HG03280 (cell line): ENCODE data around the gene GH2.
"Not testable (repeated sequence)": the region's sequence is repeated elsewhere in the genome, so short reads cannot be mapped to it uniquely, and the experiment has no call there.

Experiments used
- ATAC-seq: cut with Tn5 transposase; IDR thresholded peaks from one replicate; pipeline ENCODE4 v1.9.1; 2021; ENCODE audit warnings: mild to moderate bottlenecking, moderate library complexity; ENCODE audit not compliant: unreplicated experiment

The GH2 gene

GRCh38 chr17:63911657-63912100 lies 29.9 kb upstream of the GH2 start:
- ATAC-seq: no peak

DNA sequence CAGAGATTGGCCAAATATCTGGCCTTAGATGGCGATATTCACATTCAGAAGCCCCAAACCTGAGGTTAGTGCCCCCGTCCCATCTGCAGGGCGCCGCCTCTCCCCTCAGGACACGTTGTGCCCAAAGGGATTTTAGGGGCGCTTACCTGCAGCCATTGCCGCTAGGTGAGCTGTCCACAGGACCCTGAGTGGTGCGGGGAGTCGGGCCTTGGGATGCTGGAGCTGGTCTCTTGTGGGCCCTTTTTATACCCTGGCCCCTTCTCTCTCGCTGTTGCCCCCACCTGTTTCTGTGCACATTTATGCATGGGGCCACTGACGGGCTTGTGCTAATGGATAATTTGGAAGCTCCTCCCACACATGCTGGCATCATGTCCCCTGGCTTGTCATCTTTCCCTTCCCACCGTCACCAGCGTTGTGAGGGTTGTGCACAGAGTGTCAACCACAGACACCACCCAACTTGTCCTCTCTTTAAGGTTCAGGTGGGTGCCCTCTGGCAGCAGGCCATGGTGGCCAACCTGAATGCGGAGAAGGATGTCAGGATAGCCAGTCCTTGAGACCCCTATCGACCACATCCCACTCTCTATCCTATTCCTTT lies 29.4 kb upstream of the GH2 start, which contains the start of gene CSHL1:
TSS of gene CSHL1 (minus strand) at position 218 of the 595 bp plus-strand sequence. CDS start at position 156, 62 bp downstream.
- ATAC-seq: no peak

GRCh38 chr17:63910096-63910495 lies 28.4 kb upstream of the GH2 start:
- no peak for ATAC-seq

GRCh38 chr17:63909586-63909985 lies 27.8 kb upstream of the GH2 start:
- not testable (repeated sequence) for ATAC-seq

DNA sequence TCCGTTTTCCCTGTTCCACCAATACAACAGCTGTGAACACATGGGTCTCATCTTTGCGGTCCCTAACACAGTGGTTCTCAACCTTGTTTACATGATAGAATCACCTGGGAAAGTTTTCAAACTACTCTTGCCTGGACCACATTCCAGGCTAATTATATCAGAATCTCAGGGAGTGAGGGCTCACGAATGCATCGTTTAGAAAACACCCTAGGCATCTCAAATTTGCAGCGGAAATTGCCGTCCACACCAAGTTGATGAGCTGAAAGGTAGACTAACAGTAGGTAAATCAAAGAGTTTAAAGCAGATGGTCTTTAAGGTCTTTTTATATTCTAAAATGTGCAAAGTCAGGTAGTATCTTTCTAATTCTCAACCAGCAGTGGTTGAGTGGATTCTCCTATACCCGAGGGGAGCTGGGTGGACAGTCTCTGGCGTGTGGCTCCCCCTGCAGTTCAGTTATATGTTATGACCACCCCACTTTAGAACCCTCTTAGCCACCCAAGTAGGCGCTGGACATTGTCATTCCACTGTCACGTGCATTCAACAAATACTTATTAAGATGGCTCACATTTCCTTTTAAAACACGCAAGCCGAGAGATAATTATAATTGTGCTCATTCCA lies 25.5 kb upstream of the GH2 start:
- ATAC-seq: not testable (repeated sequence)

- ATAC-seq: not testable (repeated sequence)
These were observed 23.1 kb upstream of the GH2 start for GRCh38 chr17:63904796-63905195.

DNA sequence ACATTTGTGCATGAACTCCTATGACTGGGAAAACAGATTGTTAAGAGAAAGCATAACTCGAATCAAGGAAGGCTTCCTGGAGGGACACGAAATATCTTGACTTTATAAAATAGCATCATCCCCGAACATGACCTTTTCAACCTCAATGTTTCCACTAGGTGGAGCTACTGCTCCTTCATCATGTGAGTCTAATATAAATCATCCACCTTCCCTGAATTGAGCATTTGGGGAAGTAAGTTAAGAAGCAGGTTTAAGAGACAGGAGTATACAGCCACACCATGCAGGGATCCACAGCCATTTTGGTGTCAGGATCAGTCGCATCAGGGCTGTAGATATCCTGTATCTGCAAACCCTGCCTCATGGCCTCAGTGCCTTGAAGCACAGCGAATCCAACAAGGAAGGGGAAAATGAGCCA lies 22.1 kb upstream of the GH2 start:
- not testable (repeated sequence) for ATAC-seq

DNA sequence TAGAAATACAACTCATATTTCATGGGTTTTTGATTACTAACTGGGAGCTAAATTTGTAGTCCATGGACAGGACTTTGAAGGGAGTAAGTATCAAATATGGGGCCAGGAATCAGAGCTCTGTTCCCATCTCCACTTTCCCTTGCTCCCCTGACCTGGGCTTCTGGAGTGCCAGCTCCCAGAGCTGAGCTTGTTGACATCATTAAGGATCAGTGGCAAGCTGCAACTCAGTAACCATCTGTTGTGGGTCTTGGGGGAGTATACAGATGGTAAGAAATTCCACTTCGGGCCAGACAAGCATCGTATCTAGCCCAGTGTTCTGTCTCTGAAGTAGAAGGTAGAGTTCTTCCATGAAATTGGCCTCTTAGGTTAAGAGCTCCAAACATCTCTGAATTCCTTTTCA lies 20.2 kb upstream of the GH2 start:
- not testable (repeated sequence) for ATAC-seq

DNA sequence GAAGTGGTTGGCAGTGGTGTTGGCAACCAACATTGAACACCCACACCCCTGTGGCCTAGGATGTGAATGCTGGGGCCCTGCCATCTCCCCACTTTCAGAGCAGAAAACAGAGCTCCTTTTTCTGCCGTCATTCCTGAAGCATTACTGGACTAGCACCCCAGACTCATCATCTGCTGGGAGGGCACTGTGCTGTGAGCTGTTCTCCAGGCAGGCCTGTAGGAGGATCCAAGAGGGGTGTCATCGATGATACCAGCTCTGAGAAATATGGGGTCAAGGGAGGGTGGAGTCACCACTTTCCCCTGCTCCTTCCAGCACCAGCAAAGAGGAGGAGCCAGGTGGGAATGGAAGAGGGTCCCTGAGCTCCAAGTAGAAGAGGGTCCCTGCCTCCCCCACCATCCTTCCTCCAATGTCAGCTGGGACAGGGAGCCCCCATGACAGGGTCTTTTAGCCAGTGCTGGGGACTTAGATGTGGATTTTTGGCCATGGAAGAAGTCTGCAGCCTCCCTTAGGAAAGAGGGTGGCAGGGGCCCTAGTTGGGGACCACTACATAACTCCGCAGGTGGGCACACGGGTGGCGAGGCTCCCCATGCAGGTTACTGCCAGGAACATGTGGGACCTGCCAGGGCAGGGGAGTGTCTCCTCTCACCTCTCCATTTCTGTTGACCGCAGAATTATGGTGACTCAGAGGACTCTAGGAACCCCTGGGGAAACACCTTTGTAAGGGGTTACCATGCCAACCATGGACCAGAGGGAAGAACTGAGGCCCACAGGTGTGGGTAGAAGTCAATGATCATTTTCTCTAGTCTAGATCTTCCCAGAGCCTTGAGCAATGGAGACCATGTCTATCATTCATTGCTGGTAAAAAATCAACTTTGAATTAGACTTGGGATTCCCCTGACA lies 17.4 kb upstream of the GH2 start:
- ATAC-seq: not testable (repeated sequence)

DNA sequence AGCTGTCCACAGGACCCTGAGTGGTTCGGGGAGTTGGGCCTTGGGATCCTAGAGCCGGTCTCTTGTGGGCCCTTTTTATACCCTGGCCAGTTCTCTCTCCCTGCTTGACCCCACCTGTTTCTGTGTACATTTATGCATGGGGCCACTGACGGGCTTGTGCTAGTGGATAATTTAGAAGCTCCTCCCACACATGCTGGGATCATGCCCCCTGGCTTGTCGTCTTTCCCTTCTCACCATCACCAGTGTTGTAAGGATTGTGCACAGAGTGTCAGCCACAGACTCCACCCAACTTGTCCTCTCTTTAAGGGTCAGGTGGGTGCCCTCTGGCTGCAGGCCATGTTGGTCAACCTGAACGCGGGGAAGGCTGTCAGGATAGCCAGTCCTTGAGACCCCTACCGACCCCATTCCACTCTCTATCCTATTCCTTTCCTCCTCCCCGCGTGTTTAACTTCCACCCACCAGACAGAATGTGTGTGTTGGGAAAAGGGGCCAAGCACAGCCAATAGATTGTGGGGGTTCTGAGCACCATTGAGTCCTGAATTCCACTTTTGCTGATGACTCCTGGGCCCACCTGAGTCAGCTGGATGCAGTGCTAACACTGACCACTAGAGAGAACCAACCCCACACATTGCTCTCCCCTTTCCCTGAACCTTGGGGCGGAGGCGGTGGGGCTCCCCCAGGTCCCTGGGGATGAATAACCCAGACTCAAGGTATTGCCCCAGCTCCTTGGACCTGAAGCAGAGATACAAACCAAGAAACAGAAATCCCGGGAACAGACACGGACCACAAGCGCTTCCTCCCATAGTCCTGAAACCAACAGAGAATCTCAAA lies 15.0 kb upstream of the GH2 start, which contains the start of gene CSH1:
TSS of gene CSH1 (minus strand) at position 51 of the 831 bp plus-strand sequence. CDS start 63 bp downstream, outside the sequence.
- not testable (repeated sequence) for ATAC-seq

GRCh38 chr17:63894821-63895220 lies 13.1 kb upstream of the GH2 start:
- ATAC-seq: not testable (repeated sequence)

DNA sequence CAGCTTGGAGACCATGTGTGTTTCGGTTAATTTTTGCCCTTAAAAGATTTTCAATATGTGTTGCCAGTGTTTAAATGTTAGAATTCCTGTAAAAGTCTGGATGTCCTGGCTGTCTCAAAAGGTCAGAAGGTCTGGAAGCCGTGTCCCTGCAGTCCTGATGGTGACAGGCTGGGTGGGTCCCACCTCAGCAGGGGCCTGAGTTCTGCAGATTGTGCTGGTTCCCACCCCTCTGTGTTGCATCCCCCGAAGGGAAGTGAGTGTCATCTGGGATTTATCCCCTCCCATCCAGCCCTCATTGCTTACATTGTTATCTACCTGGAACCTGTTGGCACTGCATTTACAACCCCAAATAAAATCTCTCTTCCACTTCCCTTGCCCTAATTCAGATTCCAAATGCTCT lies 12.3 kb upstream of the GH2 start:
- ATAC-seq: not testable (repeated sequence)

DNA sequence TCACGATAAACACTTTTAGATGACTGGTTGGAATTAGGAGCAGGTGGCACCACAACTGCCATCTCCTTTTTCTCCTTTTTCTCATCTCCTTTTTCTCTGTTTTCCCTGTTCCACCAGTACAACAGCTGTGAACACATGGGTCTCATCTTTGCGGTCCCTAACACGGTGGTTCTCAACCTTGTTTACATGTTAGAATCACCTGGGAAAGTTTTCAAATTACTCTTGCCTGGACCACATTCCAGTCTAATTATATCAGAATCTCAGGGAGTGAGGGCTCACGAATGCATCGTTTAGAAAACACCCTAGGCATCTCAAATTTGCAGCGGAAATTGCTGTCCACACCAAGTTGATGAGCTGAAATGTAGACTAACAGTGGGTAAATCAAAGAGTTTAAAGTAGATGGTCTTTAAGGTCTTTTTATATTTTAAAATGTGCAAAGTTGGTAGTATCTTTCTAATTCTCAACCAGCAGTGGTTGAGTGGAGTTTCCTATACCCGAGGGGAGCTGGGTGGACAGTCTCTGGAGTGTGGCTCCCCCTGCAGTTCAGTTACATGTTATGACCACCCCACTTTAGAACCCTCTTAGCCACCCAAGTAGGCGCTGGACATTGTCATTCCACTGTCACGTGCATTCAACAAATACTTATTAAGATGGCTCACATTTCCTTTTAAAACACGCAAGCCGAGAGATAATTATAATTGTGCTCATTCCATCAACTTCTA lies 10.7 kb upstream of the GH2 start:
- not testable (repeated sequence) for ATAC-seq

GRCh38 chr17:63889026-63889848 lies 7.5 kb upstream of the GH2 start:
- not testable (repeated sequence) for ATAC-seq

DNA sequence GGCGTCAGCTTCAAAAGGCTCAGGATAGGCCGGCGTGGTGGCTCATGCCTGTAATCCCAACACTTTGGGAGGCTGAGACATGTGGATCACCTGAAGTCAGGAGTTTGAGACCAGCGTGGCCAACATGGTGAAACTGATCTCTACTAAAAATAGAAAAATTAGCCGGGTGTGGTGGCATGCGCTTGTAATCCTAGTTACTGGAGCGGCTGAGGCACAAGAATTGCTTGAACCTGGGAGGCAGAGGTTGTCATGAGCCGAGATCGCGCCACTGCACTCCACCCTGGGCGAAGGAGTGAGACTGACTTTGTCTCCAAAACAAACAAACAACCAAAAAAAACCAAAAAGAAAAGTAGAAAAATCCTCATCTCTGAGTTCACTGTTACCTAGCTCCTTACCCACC lies 3.4 kb upstream of the GH2 start:
- not testable (repeated sequence) for ATAC-seq

DNA sequence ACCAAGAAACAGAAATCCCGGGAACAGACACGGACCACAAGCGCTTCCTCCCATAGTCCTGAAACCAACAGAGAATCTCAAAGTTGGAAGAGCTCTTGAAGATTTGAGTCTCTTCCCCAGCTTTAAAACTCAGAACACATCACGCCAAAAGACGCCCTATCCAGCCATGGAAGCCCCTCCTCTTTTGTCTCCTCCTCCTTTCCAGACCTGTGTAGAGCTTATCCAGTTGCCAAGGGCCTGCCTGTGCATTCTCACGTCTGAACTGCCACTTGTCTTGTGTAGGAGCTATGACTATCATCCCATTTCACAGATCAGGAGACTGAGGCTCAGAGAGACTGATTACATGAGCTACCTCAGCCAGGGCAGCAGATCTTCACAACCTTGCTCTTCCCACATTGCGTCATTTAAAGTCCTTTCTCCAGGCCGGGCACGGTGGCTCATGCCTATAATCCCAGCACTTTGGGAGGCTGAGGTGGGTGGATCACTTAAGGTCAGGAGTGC lies 932 bp upstream of the GH2 start:
- not testable (repeated sequence) for ATAC-seq

GRCh38 chr17:63881337-63881736 lies 407 bp downstream of the GH2 start:
- not testable (repeated sequence) for ATAC-seq

DNA sequence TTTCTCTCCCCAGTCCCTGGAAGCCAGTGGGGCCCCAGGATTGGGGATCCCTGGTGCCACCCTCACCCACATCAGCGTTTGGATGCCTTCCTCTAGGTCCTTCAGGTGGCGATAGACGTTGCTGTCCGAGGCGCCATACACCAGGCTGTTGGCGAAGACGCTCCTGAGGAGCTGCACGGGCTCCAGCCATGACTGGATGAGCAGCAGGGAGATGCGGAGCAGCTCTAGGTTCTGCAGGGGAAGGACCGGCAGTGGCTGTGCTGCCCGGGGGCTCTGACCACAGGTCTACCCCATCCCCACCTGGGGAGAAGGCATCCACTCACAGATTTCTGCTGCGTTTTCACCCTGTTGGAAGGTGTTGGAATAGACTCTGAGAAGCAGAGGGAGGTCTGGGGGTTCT lies 1.0 kb downstream of the GH2 start:
- no peak for ATAC-seq

- ATAC-seq: not testable (repeated sequence)
These were observed 3.3 kb downstream of the GH2 start for GRCh38 chr17:63878413-63878812.
